ENCODE results near the gene FMC1.
"Not testable (repeated sequence)": the region's sequence is repeated elsewhere in the genome, so short reads cannot be mapped to it uniquely, and the experiment has no call there.

The FMC1 gene, protein sequence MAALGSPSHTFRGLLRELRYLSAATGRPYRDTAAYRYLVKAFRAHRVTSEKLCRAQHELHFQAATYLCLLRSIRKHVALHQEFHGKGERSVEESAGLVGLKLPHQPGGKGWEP

DNA sequence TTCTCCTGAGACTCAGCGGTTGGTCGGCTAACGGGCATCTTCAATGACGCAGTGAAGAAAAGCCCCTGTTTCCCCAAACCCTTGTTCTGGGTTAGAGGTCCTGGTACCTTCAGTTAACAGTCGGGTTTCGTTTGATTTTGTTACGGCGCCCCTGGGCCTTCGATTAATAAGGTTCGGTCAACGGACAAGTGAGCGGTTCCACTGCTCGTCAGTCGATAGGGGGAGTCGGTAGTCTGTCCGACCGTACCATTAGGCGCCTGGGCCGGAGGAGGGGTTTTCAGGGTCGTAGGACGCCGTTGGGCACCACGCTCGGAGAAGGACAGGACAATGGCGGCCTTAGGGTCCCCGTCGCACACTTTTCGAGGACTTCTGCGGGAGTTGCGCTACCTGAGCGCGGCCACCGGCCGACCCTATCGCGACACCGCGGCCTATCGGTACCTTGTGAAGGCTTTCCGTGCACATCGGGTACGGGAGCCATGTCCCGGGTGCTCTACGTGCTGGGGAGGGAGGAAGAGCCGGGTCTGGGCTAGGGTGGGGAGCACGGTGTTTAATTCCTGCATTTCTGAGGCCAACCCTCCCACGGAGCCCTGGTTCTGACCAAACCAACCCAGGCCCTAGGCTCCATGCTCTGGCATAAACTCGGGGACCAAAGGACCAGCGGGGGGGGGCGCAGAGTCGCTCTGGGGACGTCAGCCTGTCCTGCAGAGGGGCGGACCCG is at the start of gene FMC1:
TSS of gene FMC1 (plus strand) at position 280 of the 718 bp plus-strand sequence. CDS start at position 328, 48 bp downstream.
- H3K4me3 Mint-ChIP-seq: peak within 1 kb of the TSS; percentile 94 to 97
- peaks cover 37% of the 10 kb centered on the region for H3K4me1 Mint-ChIP-seq
- DNase-seq: peak; percentile 89 to 92
- ATAC-seq: peak; percentile 76
- H3K27ac Mint-ChIP-seq: peak within 1 kb of the TSS; percentile 99 to 100
- peaks cover 7 to 17% of the 10 kb centered on the region in 2 donors for H3K9me3 Mint-ChIP-seq
- H3K27me3 Mint-ChIP-seq: no peaks in the 10 kb centered on the region

DNA sequence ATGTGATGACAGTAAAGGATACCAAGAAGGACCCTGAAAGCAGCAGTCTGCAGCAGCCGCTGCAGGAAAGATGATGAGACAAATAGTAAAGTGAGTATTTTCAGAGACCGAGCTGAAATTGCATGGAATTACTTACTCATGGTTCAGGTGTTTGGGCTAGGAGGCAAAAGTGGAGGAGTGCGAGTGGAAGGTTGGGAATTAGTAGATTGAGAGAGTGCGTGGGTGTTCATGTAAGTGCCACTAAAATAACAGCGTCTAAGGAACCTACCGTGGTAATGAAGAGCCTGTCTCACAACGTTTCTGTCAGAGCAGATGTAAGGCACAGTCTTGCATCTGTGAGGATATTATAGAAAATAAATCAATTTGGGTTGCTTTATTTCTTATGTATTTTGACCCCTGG is 48.3 kb upstream of the FMC1 start:
- ATAC-seq (no peak), DNase-seq (no peak)
- H3K27me3 Mint-ChIP-seq: no peaks in the 10 kb centered on the region
- H3K9me3 Mint-ChIP-seq: no peaks in the 10 kb centered on the region
- H3K4me1 Mint-ChIP-seq: no peaks in the 10 kb centered on the region
- H3K4me3 Mint-ChIP-seq: no peak overlapping the region
- H3K27ac Mint-ChIP-seq: no peak overlapping the region

DNA sequence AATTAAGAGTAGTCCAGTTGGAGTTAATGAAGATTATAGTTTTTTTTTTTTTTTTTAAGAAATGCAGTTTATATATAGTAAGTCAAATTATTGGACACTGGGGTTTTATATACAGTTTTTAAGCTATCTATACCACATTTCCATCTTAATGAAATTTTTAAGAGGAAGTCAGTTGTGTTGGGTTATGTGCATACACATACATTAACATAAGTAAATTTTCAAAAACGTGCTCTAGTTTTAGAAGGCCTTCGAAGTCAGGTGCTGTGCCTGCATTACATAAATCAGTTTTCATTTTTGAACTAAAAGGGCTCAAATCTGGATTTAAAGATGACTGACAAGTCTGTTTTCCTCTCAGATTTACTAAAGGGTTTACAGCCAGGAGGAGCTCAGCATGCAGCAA is 47.6 kb upstream of the FMC1 start:
- DNase-seq: no peak
- no peak for ATAC-seq
- H3K4me1 Mint-ChIP-seq: no peaks in the 10 kb centered on the region
- H3K27me3 Mint-ChIP-seq: no peaks in the 10 kb centered on the region
- H3K9me3 Mint-ChIP-seq: no peaks in the 10 kb centered on the region
- H3K27ac Mint-ChIP-seq: no peak overlapping the region
- no peak overlapping the region for H3K4me3 Mint-ChIP-seq

DNA sequence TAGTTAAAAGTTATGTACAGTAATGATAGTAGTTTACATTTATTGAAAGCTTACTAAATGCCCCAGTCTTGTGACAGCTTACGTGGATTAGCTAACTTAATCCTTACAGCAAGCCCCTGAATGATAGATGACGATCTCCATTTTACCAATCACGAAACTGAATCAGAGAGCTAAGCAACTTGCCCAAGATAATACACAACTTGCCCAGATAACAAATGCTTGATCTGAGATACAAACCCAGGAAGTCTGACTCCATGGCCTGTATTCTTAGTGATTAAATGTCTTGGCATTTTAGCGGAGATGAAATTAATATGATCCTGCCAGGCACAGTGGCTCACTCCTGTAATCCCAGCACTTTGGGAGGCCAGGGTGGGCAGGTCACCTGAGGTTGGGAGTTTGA is 46.9 kb upstream of the FMC1 start:
- DNase-seq (no peak), ATAC-seq (no peak)
- Mint-ChIP-seq H3K27ac (no peak overlapping the region), H3K4me1 (no peaks in the 10 kb centered on the region), H3K27me3 (no peaks in the 10 kb centered on the region), H3K9me3 (no peaks in the 10 kb centered on the region), H3K4me3 (no peak overlapping the region)

DNA sequence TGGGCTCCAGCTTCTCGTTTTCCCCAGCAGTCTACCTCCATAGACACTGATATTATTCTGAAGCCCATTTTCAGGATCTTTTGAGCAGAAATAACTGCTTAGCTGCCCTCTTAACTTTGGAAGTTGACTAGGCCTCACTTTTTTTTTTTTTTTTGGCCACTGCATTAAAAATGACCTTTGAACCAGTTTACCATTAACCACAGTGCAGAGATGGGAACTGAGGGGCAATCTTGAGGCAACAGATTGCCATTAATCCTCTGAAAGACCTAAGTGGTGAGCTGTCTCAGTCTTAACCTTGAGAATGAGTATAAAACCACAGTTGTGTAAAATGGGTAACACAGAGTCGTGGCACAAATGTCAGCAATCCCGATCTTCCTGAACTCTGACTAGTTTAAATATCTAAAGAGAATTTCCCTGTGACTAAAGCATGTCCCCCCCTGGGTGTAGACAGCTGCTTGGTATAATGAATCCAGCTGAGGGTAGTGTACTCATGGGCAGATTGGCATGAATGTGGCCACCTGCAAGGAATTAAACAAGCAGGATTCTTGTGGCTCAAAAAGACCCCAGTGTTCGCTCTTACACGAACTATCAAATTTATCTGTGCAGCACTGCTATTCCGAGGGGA is 46.1 kb upstream of the FMC1 start:
- Mint-ChIP-seq H3K27ac (peak overlapping the region in 1 of 2 donors; percentile 66), H3K4me3 (no peak overlapping the region), H3K9me3 (no peaks in the 10 kb centered on the region), H3K27me3 (no peaks in the 10 kb centered on the region), H3K4me1 (no peaks in the 10 kb centered on the region)
- DNase-seq (no peak), ATAC-seq (no peak)

DNA sequence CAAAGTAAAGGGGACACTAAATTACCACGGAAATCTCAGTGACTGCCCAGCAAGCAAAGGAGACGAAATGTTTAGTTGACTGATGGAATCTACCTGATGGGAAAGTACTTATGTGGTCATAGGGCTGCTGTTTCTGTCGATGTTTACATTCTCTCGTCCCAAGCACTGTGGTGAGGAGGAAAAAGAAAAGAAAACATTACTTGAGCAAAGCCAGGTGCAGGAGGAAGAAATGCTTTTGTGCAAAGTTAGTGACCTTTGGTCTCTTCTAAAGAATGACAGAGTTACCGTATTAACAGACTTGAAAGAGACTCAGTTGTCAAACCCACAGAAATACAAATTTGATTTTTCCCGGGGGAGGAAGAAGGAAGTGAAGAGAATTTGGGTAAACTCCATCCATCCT is 43.3 kb upstream of the FMC1 start:
- DNase-seq (no peak), ATAC-seq (no peak)
- Mint-ChIP-seq H3K27me3 (no peaks in the 10 kb centered on the region), H3K9me3 (no peaks in the 10 kb centered on the region), H3K4me1 (no peaks in the 10 kb centered on the region), H3K27ac (no peak overlapping the region), H3K4me3 (no peak overlapping the region)

DNA sequence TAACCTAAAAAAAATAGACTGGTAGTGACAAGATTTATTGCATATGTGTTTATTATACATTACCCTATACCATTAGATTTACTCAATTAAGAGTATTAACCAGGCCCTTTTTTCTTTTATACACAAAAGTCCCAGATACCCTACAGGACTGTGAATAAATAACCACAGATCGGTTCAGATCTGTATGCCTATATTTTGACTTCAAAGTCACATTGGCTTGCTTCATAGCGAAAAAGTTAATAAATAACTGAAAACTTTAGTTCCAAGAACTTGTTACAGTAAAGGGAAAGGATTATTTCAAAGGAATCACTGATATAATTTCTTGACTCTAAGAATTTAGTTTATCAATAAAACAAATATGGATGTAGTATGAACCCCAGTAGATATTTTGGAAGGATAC is 41.8 kb upstream of the FMC1 start:
- no peaks in the 10 kb centered on the region for H3K4me1 Mint-ChIP-seq

DNA sequence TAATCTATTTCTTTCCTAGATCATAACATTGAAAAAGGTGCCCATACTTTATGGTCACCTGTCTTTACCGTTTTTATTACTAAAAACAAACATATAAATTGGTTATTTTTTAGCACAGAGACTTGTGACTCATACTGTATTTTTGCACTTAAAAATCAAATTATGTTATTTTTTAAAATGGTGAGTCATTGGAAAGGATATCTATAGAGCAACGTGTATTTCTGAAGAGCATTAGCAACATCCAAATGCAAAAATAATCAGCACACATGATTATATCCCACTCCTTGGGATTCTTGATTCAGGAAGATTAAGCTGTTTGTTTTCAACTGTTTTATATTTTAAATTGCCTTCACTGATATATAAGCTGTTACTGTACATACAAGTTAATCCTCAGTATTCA is 40.7 kb upstream of the FMC1 start:
- Mint-ChIP-seq H3K9me3 (no peaks in the 10 kb centered on the region), H3K27ac (no peak overlapping the region), H3K4me3 (no peak overlapping the region), H3K4me1 (no peaks in the 10 kb centered on the region), H3K27me3 (no peaks in the 10 kb centered on the region)
- ATAC-seq: no peak
- DNase-seq: no peak

More for the DNA sequence above, 41.8 kb upstream of the FMC1 start:
- no peak overlapping the region for H3K27ac Mint-ChIP-seq
- H3K4me3 Mint-ChIP-seq: no peak overlapping the region
- DNase-seq: no peak
- H3K27me3 Mint-ChIP-seq: no peaks in the 10 kb centered on the region
- H3K9me3 Mint-ChIP-seq: no peaks in the 10 kb centered on the region
- ATAC-seq: no peak

DNA sequence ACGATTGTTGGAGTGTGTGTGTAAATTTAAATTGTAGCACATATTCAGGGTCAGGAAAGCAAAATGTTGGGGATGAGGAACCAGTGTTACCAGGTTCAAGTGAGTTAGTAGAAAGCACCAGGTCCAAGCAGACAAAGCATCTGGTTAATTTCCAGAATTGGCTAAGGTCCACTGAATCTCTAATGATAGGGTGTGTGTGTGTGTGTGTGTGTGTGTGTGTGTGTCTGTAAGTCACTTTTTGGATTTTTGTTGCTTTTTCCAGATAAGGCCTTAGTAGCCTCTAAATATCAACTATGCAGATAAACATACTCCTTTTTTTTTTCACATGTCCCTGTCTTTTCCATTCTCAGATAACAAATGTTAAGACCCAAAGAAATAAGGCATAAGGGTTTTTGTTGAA is 36.6 kb upstream of the FMC1 start:
- Mint-ChIP-seq H3K27me3 (no peaks in the 10 kb centered on the region), H3K4me3 (no peak overlapping the region), H3K27ac (peak overlapping the region in 1 of 2 donors; percentile 40), H3K9me3 (no peaks in the 10 kb centered on the region), H3K4me1 (peaks cover 6% of the 10 kb centered on the region)
- no peak for DNase-seq
- no peak for ATAC-seq

DNA sequence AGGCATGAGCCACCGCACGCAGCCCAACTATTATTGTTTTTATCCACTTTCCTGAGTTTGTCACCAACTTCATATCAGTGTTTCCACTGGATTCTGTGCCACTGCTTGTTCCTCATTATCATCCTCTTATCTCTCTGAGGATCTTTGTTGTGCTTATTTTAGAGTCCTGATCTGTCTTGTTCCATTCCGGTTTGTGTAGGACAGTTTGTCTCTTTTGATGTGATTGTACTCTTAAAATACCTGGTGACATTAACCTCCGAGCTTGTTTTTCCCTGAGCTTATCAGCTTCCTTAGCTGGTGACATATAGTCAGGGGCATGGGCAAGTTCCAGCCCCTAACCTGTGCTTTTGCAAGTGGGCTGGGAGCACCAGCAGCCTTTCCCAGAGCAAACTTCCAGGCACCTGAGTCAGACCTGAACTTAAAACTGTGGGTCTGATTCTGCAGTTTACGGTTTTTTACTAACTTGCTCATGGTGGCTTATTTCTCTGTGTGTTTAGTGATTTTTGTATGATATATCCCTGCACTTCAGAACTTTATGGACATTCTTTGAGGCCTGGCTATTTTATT is 23.1 kb upstream of the FMC1 start:
- Mint-ChIP-seq H3K4me3 (no peak overlapping the region), H3K9me3 (no peaks in the 10 kb centered on the region), H3K4me1 (no peaks in the 10 kb centered on the region), H3K27ac (peak overlapping the region; percentile 9 to 22), H3K27me3 (no peaks in the 10 kb centered on the region)
- DNase-seq (no peak), ATAC-seq (no peak)

DNA sequence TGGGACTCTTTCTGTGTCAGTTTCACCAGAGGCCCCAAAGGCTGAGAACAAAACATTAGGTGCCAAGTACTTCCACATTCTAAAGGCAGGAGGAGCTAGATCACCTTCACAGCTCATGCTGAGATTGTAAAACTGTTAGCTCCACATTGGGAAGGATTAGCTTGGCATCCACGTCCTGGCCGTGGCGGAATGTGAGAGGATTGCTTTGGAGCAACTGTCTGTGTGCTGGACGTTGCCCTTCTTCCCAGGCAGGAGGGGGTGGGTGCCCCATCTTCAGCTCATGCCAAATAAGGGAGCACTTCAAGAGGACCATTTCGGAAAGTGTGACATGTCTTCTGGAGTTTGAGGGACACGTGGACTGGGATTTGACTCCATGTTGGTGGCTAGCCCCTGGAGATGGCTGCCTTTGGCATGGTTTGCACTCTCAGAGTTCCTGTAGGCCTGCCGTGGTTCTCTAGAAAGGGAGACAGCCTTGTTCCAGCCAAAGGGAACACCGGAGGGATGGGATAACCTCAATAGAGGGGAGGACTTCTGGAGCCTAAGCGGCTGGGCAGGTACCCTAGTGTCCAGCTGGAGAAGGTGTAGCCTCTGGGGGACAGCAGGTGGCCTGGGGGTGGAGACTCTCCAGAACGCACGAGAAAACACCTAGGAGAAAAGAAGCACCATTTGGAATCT is 19.9 kb upstream of the FMC1 start:
- no peak for DNase-seq
- Mint-ChIP-seq H3K4me1 (no peaks in the 10 kb centered on the region), H3K4me3 (no peak overlapping the region)

DNA sequence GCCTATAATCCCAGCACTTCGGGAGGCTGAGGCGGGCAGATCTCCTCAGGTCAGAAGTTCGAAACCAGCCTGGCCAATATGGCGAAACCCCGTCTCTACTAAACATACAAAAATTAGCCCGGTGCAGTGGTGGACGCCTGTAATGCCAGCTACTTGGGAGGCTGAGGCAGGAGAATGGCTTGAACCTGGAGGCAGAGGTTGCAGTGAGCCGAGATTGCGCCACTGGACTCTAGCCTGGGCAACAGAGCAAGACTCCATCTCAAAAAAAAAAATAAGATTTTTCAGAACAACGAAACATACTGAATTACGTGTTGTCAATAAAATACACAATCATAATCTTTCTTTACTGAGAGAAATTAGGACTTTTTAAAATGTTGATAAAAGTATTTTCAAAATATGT is 16.4 kb upstream of the FMC1 start:
- not testable (repeated sequence) for H3K27me3 Mint-ChIP-seq, H3K4me1 Mint-ChIP-seq, H3K27ac Mint-ChIP-seq, DNase-seq, H3K4me3 Mint-ChIP-seq, H3K9me3 Mint-ChIP-seq, ATAC-seq

More for the DNA sequence above, 19.9 kb upstream of the FMC1 start:
- H3K27ac Mint-ChIP-seq: no peak overlapping the region
- H3K9me3 Mint-ChIP-seq: no peaks in the 10 kb centered on the region
- no peaks in the 10 kb centered on the region for H3K27me3 Mint-ChIP-seq
- ATAC-seq: no peak

DNA sequence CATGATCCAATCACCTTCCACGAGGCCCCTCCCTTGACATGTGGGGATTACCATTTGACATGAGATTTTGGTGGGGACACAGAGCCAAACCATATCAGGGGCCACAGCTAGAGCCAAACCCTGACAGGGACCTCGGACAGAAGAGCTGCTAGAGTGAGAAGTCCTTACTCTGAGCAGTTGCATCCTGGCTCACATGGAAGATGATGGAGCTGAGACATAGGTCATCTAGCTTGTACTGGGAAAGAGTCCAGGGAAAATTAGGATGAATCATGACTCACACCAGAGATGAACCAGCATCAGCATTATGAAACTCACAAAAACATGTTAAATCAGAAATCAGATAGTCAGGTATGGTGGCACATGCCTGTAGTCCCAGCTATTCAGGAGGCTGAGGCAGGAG is 12.8 kb upstream of the FMC1 start:
- Mint-ChIP-seq H3K27me3 (no peaks in the 10 kb centered on the region), H3K4me1 (peaks cover 14% of the 10 kb centered on the region), H3K4me3 (no peak overlapping the region), H3K27ac (no peak overlapping the region), H3K9me3 (peaks cover 0 to 8% of the 10 kb centered on the region in 2 donors)
- DNase-seq (no peak), ATAC-seq (no peak)

DNA sequence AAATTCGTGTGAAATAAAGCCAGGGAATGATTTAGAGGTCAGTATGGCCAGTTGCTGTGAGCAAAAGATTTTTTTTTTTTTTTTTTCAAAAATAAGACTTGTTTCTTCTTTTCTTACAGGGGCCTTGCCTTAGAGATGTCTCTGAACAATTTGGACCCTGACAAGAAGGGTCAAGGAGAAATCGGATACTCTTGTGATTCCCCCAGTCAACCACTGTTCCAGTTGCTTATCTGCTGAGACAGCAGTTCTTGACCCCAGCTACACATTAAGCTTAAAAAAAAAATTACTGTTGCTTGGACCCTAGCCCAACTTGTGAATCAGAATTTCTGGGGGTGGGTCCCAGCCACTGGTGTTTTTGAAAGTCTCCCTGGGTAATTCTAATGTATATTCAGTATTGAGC is 12.0 kb upstream of the FMC1 start:
- ATAC-seq (no peak), DNase-seq (no peak)
- no peaks in the 10 kb centered on the region for H3K27me3 Mint-ChIP-seq
- no peak overlapping the region for H3K27ac Mint-ChIP-seq
- H3K4me1 Mint-ChIP-seq: peaks cover 14% of the 10 kb centered on the region
- peaks cover 0 to 8% of the 10 kb centered on the region in 2 donors for H3K9me3 Mint-ChIP-seq
- no peak overlapping the region for H3K4me3 Mint-ChIP-seq

DNA sequence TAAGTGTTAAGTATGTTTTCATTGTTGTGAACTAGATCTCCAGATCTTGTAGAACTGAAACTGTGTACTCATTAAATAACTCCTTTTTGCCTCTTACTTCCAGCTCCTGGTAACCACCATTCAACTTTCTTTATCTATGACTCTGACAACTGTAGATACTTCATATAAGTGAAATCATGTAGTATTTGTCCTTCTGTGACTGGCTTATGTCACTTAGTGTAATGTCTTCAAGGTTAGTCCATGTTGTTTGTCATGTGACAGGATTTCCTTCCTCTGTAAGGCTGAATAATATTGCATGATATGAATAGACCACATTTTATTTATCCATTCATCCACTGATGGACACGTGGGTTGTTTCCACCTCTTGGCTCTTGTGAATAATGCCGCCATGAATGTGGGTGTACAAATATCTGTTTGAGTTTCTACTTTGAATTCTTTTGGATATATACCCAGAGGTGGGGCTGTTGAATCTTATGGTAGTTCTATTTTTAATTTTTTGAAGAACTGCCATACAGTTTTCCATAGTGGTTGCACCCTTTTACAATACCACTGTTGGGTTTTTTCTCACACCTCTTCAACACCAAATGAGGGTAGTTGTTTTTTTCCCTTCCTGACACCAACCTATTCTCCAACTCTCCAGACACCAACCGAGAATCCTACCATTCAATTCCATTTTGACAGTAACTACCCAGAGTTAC is 10.7 kb upstream of the FMC1 start:
- Mint-ChIP-seq H3K9me3 (peaks cover 0 to 8% of the 10 kb centered on the region in 2 donors), H3K4me1 (peaks cover 14% of the 10 kb centered on the region), H3K27ac (peak overlapping the region; percentile 66 to 96), H3K4me3 (no peak overlapping the region), H3K27me3 (no peaks in the 10 kb centered on the region)
- DNase-seq: no peak
- ATAC-seq: peak; percentile 89

All from stimulated activated naive CD8-positive, alpha-beta T cell treated with anti-CD3 and anti-CD28 coated beads, Interleukin-15, amount 100 ng/mL, for 72 hours (primary cell).